ENCODE data around the gene ISX.

DNA sequence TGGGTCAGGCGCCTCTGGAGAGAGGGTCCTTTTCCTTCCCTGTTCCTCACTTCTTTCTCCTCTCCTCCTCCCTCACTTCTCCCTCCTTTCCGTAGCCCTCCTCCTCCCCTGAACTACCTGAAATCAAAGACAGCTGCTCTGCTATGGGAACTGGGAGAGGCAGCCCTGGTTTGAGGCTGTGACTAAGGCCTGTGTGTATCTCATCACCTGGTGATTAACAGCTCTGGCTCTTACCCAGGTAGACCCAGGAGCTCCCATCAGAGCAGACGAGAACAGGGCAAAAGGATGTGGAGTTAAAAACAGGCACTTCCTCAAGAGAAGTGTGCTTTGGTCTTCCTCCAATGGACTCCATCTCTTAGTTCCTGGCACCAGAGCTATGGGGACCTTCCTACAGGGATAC, 5.8 kb downstream of the ISX start:
- TF ChIP-seq, protein P1, sequence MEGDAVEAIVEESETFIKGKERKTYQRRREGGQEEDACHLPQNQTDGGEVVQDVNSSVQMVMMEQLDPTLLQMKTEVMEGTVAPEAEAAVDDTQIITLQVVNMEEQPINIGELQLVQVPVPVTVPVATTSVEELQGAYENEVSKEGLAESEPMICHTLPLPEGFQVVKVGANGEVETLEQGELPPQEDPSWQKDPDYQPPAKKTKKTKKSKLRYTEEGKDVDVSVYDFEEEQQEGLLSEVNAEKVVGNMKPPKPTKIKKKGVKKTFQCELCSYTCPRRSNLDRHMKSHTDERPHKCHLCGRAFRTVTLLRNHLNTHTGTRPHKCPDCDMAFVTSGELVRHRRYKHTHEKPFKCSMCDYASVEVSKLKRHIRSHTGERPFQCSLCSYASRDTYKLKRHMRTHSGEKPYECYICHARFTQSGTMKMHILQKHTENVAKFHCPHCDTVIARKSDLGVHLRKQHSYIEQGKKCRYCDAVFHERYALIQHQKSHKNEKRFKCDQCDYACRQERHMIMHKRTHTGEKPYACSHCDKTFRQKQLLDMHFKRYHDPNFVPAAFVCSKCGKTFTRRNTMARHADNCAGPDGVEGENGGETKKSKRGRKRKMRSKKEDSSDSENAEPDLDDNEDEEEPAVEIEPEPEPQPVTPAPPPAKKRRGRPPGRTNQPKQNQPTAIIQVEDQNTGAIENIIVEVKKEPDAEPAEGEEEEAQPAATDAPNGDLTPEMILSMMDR (IDR thresholded peaks at IDR 0.05): no peak
- TF ChIP-seq, protein P2, sequence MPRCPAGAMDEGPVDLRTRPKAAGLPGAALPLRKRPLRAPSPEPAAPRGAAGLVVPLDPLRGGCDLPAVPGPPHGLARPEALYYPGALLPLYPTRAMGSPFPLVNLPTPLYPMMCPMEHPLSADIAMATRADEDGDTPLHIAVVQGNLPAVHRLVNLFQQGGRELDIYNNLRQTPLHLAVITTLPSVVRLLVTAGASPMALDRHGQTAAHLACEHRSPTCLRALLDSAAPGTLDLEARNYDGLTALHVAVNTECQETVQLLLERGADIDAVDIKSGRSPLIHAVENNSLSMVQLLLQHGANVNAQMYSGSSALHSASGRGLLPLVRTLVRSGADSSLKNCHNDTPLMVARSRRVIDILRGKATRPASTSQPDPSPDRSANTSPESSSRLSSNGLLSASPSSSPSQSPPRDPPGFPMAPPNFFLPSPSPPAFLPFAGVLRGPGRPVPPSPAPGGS (IDR thresholded peaks at IDR 0.05): no peak
- TF ChIP-seq CHD2 (IDR thresholded peaks at IDR 0.05; ENCODE audit: low read length, partially characterized antibody): no peak
